NCI-H748 treated with DMSO at 0.1 percent for 48 hours (cell line): ENCODE measurements around the gene FAM186B.
"Not testable (repeated sequence)": the region's sequence is repeated elsewhere in the genome, so short reads cannot be mapped to it uniquely, and the experiment has no call there.

Source experiments
- DNase-seq: peaks from one replicate; lab custom pipeline; 2025; lab: John Stamatoyannopoulos, UW

FAM186B gene

GRCh38 chr12:49605539-49605938 lies at the start of gene FAM186B:
TSS of gene FAM186B (minus strand) at chr12:49605639. CDS start at chr12:49605477, 162 bp downstream.
- not testable (repeated sequence) for DNase-seq

- no peak for DNase-seq
Measured at GRCh38 chr12:49654715-49655114, 49.3 kb upstream of the FAM186B start.

GRCh38 chr12:49652921-49653520 lies 47.6 kb upstream of the FAM186B start:
- DNase-seq: no peak

- DNase-seq: no peak
Measured at GRCh38 chr12:49651855-49652254, 46.4 kb upstream of the FAM186B start.

GRCh38 chr12:49649892-49650291 lies 44.5 kb upstream of the FAM186B start:
- DNase-seq: no peak

- no peak for DNase-seq
Measured at GRCh38 chr12:49649445-49649844, 44.0 kb upstream of the FAM186B start.

- DNase-seq: no peak
Measured at GRCh38 chr12:49648712-49649003, 43.2 kb upstream of the FAM186B start.

GRCh38 chr12:49647827-49648711 lies 42.6 kb upstream of the FAM186B start:
- no peak for DNase-seq

GRCh38 chr12:49646871-49647654 lies 41.6 kb upstream of the FAM186B start:
- DNase-seq: no peak

- DNase-seq: no peak
Measured at GRCh38 chr12:49646331-49646830, 40.9 kb upstream of the FAM186B start.

- no peak for DNase-seq
Measured at GRCh38 chr12:49645146-49646039, 40.0 kb upstream of the FAM186B start.

- peak; percentile 10 for DNase-seq
Measured at GRCh38 chr12:49644620-49644994, 39.2 kb upstream of the FAM186B start.

GRCh38 chr12:49643961-49644619 lies 38.7 kb upstream of the FAM186B start:
- no peak for DNase-seq

GRCh38 chr12:49643135-49643534 lies 37.7 kb upstream of the FAM186B start:
- no peak for DNase-seq

- DNase-seq: no peak
Measured at GRCh38 chr12:49642370-49642802, 36.9 kb upstream of the FAM186B start.

- DNase-seq: no peak
Measured at GRCh38 chr12:49641748-49642369, 36.4 kb upstream of the FAM186B start.

- peak; percentile 17 for DNase-seq
Measured at GRCh38 chr12:49636979-49637755, 31.7 kb upstream of the FAM186B start.

- no peak for DNase-seq
Measured at GRCh38 chr12:49636574-49636973, 31.1 kb upstream of the FAM186B start.

GRCh38 chr12:49635656-49636055 lies 30.2 kb upstream of the FAM186B start:
- DNase-seq: no peak

- no peak for DNase-seq
Measured at GRCh38 chr12:49635036-49635435, 29.6 kb upstream of the FAM186B start.
